GM12891 (cell line): ENCODE data around the gene SPR.
"Not testable (repeated sequence)": the region's sequence is repeated elsewhere in the genome, so short reads cannot be mapped to it uniquely, and the experiment has no call there.

Experiments
- DNase-seq: peaks from one replicate; pipeline ENCODE4 v3.0.0; 2011; ENCODE audit warnings: low spot score; ENCODE audit not compliant: insufficient read length
- FAIRE-seq: peaks from 2 replicates; lab custom pipeline; 2011; peaks lifted over from hg19 to GRCh38; lab: Jason Lieb, UNC
- PAX5 ChIP-seq: IDR thresholded peaks from 2 replicates; pipeline ENCODE4 v1.6.1; 2011; ENCODE audit warnings: low read length, moderate library complexity, mild to moderate bottlenecking; ENCODE audit not compliant: insufficient read depth, severe bottlenecking
- POLR2A ChIP-seq: IDR thresholded peaks from 2 replicates; pipeline ENCODE4 v1.6.1; 2011; ENCODE audit warnings: low read depth, low read length, control low read depth
- POLR2AphosphoS5 ChIP-seq: IDR thresholded peaks from 2 replicates; pipeline ENCODE4 v1.6.1; 2011; ENCODE audit warnings: low read depth, low read length, control low read depth
- POU2F2 ChIP-seq: IDR thresholded peaks from 2 replicates; pipeline ENCODE4 v1.6.1; 2011; ENCODE audit warnings: low read depth, mild to moderate bottlenecking, control low read depth, low read length, moderate library complexity
- SPI1 ChIP-seq: IDR thresholded peaks from 2 replicates; pipeline ENCODE4 v1.6.1; 2011; ENCODE audit warnings: low read depth, low read length, control low read depth
- TAF1 ChIP-seq: IDR thresholded peaks from 2 replicates; pipeline ENCODE4 v1.6.1; 2011; ENCODE audit warnings: low read depth, low read length, control low read depth

Gene SPR

DNA sequence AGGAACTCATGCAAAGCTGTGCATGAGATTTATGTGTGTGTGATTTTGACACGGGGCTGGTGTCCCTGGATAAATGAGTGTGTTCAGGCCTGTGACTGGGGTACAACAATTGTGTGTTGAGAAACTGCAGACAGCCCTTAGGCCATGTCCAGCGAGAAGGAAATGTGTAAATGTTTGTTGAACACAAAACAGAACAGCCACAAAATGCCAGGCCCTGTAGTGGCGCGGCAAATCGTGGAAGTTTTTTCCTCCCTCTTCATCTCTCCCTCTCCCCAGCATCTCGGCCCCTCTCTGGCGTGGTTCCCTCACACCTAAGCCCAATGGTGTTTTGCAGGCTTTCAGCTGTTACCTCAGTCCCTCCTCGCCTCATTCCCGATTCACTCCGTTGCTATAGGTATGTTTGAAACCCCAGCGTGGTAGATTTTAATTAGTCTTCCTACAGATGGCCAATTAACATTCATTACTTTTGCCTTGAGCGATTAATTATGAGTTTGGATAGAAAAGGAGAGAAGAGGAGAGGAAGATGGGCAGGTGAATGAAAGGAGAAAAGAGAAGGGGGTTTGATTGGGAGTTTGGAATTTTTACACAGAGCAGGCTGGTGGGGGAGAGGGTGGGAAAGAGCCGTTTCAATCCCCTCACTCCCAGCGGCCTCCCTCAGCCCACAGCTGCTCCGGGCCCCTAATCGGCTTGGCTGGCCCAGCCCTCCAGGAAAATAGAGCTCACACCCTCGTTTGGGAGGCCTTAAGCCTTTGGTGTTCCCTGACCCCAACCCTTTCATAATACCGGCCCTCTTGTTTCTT lies 10.8 kb downstream of the SPR start:
- FAIRE-seq (no peak), DNase-seq (no peak)
- TF ChIP-seq SPI1: no peak
- no peak for TF ChIP-seq POLR2AphosphoS5
- TF ChIP-seq TAF1: no peak

DNA sequence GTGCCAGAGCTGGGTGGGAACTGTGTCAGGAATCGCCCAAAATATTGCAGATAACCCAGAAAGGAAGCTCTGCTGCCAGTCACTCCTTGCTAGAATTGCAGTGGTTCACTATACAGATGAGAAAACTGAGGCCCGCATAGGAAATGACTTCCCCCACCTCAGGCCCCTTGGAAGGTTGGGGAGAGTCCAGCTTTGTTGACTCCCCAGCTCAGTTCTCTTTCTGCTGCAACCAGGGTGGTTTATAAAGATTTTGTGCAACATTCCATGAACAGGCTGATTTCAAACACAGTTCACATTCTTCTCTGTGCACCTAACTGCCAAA lies 11.3 kb downstream of the SPR start:
- FAIRE-seq: no peak
- TF ChIP-seq TAF1 (no peak), SPI1 (no peak), POU2F2 (no peak), PAX5 (no peak), POLR2AphosphoS5 (no peak), POLR2A (no peak)
- DNase-seq: no peak

DNA sequence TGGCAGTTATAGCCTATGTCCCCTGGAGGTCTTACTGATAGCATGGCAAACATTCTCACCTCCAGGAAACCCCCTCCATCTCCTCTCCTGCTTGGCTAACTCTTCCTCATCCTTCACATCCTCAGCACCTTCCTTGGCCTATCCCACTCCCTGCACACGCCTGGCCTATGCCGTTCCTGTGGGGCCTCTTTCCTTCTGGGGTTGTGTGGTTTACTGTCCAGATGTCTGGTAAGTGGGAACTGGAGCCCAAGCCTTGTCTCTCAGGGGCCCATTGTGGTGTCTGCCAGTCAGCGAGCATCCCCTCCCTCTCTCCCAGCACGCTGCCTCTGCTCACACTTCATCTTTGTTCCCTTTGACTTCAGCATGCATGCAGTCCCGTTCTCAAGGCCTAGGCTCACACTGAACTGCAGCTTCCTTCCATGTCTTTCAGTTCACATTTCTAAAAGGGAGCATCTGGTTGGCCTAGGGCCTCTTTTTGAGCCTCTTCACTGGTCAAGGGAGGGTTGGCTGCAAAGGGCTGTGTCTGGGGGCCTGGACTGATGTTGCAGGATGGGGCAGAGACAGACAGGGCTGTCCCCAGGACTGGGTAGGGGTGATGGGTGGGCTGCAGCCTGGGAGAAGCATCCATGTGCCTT lies 13.1 kb downstream of the SPR start:
- no peak for DNase-seq
- no peak for FAIRE-seq
- TF ChIP-seq PAX5 (no peak), TAF1 (no peak), POU2F2 (no peak), POLR2A (no peak)

DNA sequence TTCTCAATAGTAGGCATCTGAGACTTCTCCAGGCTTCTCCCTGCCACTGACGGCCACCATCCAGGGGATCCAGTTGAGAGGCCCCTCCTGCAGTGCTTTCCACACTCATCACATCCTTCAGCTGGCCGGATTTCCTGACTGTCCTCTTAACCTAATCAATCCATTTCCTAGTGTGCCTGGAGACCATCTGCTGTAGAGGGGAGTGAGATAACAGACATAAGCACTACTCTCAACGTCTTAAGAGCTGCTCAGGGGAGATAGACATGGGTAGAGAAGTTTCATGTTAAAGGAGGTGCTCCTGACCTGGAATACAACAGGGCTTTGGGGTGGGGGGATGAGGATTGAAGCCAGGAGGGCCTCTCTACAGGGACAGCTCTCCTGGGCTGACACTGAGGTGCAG lies 14.2 kb downstream of the SPR start:
- no peak for FAIRE-seq
- DNase-seq: no peak
- TF ChIP-seq POLR2AphosphoS5 (no peak), PAX5 (no peak), TAF1 (no peak), SPI1 (no peak), POU2F2 (no peak), POLR2A (no peak)

DNA sequence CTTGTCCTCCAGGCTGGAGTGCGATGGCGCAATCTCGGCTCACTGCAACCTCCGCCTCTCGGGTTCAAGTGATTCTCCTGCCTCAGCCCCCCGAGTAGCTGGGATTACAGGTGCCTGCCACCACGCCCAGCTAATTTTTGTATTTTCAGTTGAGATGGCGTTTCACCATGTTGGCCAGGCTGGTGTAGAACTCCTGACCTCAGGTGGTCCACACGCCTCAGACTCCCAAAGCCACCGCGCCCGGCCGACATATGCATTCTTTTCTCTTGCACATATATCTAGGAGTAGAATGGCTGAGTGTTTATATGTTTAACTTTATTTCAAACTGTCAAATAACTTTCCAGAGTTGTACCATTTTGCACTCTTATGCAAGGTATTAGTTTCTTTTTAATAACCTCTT lies 20.2 kb downstream of the SPR start:
- not testable (repeated sequence) for FAIRE-seq, DNase-seq

DNA sequence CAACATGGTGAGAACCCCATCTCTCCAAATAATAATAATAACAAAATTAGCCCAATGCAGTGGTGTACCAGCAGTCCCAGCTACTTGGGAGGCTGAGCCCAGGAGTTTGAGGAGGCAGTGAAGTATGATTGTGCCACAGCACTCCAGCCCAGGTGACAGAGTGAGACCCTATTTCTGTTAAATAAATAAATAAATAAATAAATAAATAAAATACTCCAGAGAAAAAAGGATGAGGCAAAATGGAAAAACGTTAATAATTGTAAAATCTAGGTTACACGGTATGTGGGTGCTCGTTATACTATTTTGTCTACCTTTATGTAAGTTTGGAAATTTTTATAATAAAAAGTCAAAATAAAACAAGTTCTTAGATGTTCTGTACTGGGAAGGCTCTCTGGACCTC lies 21.5 kb downstream of the SPR start:
- TF ChIP-seq SPI1 (no peak), TAF1 (no peak), POLR2A (no peak), PAX5 (no peak), POLR2AphosphoS5 (no peak), POU2F2 (no peak)
- FAIRE-seq: no peak
- no peak for DNase-seq

DNA sequence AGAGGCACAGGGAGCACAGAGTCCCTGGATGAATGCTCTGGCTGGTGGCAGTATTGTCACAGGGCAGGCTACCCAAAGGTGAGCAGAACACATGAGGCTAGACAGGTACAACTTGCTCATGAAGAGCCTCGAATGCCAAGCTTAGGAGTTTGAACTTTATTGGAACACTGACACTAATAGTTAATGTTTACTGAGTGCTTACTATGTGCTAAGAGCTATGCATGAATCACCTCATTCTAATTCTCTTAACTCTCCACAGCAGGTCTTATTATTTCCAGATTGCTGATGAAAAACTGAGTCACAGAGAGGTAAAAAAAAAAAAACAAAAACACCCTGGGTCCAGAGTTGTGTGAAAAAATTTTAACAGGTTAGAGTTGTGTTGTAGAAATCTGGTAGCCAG lies 24.0 kb downstream of the SPR start:
- FAIRE-seq: no peak
- no peak for TF ChIP-seq POLR2A
- TF ChIP-seq TAF1: no peak
- no peak for DNase-seq

DNA sequence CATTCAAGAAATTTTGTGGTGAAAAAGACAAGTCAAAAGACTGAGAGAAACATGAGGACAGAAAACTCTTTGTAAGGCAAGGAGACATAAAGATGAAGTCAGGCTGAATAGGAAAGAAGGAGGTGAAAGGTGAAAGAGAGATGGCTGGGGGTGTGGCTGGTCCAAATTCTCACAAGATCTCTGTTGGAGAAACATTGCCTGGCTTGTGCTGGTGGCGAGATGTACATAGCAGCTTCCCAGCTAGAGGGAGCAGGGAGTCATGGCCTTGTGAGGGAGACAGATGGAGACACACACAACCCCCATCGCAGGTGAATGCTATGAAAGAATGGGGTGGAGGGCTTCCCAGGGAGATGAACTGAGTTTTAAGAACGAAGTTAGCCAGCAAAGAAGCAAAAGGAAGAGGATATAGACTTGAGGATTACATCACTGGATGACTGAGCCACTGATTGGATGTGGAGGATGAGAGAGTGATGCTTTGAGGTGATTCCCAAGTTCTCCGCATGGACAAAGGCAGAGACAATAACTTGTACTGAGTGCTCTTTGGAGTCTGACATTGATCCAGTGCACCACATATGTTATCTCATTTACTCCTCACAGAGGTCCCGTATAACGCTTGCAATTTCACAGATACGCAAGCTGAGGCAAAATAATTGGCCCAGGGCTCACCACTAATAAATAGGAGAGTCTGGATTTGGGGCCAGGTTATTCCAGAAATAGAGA lies 26.4 kb downstream of the SPR start:
- no peak for TF ChIP-seq SPI1
- no peak for TF ChIP-seq TAF1
- no peak for TF ChIP-seq POLR2A
- no peak for TF ChIP-seq POU2F2
- TF ChIP-seq POLR2AphosphoS5: no peak
- no peak for TF ChIP-seq PAX5
- DNase-seq: no peak
- FAIRE-seq: no peak

DNA sequence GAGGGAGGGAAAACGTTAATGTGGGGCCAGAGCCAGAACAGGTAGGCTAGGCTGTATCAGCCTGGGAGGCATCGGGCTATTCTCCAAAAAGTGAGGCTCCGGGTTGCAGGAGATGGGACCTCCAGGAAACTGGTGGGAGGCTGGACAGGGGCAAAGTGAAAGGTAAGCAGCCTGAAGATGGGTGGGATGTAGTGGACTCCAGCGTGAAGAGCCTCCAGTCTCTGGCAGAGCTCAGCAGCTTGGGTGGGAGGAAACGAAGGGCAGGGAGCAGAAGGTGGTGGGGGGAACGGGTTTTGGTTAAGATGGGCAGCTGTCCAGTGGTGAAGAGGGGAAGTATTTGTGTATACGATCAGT lies 27.0 kb downstream of the SPR start:
- FAIRE-seq: no peak
- no peak for DNase-seq
- TF ChIP-seq PAX5: no peak
- no peak for TF ChIP-seq POLR2A
- TF ChIP-seq POU2F2: no peak
- no peak for TF ChIP-seq TAF1
- TF ChIP-seq POLR2AphosphoS5: no peak
- TF ChIP-seq SPI1: no peak
